HEK293 (cell line): ENCODE data around the gene WDR64.

Experiments used
- EGR2 ChIP-seq: fragments of 450-650 bp; formaldehyde crosslinking; IDR thresholded peaks from 2 replicates; pipeline ENCODE4 v1.5.1; 2016; ENCODE audit warnings: low read depth, missing biosample characterization, missing genetic modification characterization
- FEZF1 ChIP-seq: fragments of 450-650 bp; formaldehyde crosslinking; IDR thresholded peaks from 2 replicates; pipeline ENCODE4 v1.5.1; 2016; ENCODE audit warnings: missing biosample characterization, missing genetic modification characterization
- IKZF3 ChIP-seq: fragments of 450-650 bp; IDR thresholded peaks from 2 replicates; pipeline ENCODE4 v1.5.0; 2018; ENCODE audit warnings: missing biosample characterization, mild to moderate bottlenecking, missing genetic modification characterization, moderate library complexity
- PRDM1 ChIP-seq: fragments of 450-650 bp; formaldehyde crosslinking; IDR thresholded peaks from 2 replicates; pipeline ENCODE4; 2016; ENCODE audit warnings: missing biosample characterization, missing genetic modification characterization
- PRDM6 ChIP-seq: fragments of 450-650 bp; formaldehyde crosslinking; IDR thresholded peaks from 2 replicates; pipeline ENCODE4 v1.5.1; 2017; ENCODE audit warnings: missing biosample characterization, missing genetic modification characterization
- SCRT1 ChIP-seq: fragments of 450-650 bp; formaldehyde crosslinking; IDR thresholded peaks from 2 replicates; pipeline ENCODE4 v1.5.1; 2016; ENCODE audit warnings: missing biosample characterization, missing genetic modification characterization, borderline replicate concordance
- ZBTB49 ChIP-seq: fragments of 450-650 bp; formaldehyde crosslinking; IDR thresholded peaks from 2 replicates; pipeline ENCODE4 v1.5.1; 2016; ENCODE audit warnings: missing biosample characterization, missing genetic modification characterization, low read depth
- ZBTB7A ChIP-seq: fragments of 450-650 bp; formaldehyde crosslinking; IDR thresholded peaks from 2 replicates; pipeline ENCODE4 v1.5.1; 2016; ENCODE audit warnings: low read depth, missing biosample characterization, missing genetic modification characterization
- ZFP41 ChIP-seq: fragments of 450-650 bp; formaldehyde crosslinking; IDR thresholded peaks from 2 replicates; pipeline ENCODE4 v1.5.1; 2016; ENCODE audit warnings: missing biosample characterization, missing genetic modification characterization, borderline replicate concordance
- ZNF10 ChIP-seq: fragments of 450-650 bp; formaldehyde crosslinking; IDR thresholded peaks from 2 replicates; pipeline ENCODE4 v1.5.1; 2017; ENCODE audit warnings: missing biosample characterization, missing genetic modification characterization
- ZNF146 ChIP-seq: fragments of 450-650 bp; formaldehyde crosslinking; IDR thresholded peaks from 2 replicates; pipeline ENCODE4 v1.5.1; 2016; ENCODE audit warnings: missing biosample characterization, missing genetic modification characterization
- ZNF292 ChIP-seq: fragments of 450-650 bp; formaldehyde crosslinking; IDR thresholded peaks from 2 replicates; pipeline ENCODE4 v1.5.1; 2016; ENCODE audit warnings: low read depth, missing biosample characterization, missing genetic modification characterization, borderline replicate concordance
- ZNF302 ChIP-seq: fragments of 450-650 bp; formaldehyde crosslinking; IDR thresholded peaks from 2 replicates; pipeline ENCODE4 v1.5.1; 2016; ENCODE audit warnings: missing biosample characterization, missing genetic modification characterization, low read depth
- ZNF423 ChIP-seq: fragments of 450-650 bp; formaldehyde crosslinking; IDR thresholded peaks from 2 replicates; pipeline ENCODE4 v1.5.1; 2016; ENCODE audit warnings: missing biosample characterization, missing genetic modification characterization
- ZNF488 ChIP-seq: fragments of 450-650 bp; formaldehyde crosslinking; IDR thresholded peaks from 2 replicates; pipeline ENCODE4 v1.5.1; 2016; ENCODE audit warnings: missing biosample characterization, missing genetic modification characterization
- ZNF596 ChIP-seq: fragments of 450-650 bp; IDR thresholded peaks from 2 replicates; pipeline ENCODE4 v1.5.0; 2018; ENCODE audit warnings: missing biosample characterization, mild to moderate bottlenecking, missing genetic modification characterization, moderate library complexity
- ZNF600 ChIP-seq: fragments of 450-650 bp; formaldehyde crosslinking; IDR thresholded peaks from 2 replicates; pipeline ENCODE4 v1.5.1; 2016; ENCODE audit warnings: missing biosample characterization, missing genetic modification characterization
- ZNF621 ChIP-seq: fragments of 450-650 bp; formaldehyde crosslinking; IDR thresholded peaks from 2 replicates; pipeline ENCODE4 v1.5.1; 2017; ENCODE audit warnings: missing biosample characterization, missing genetic modification characterization
- ZNF677 ChIP-seq: fragments of 450-650 bp; IDR thresholded peaks from 2 replicates; pipeline ENCODE4 v1.5.0; 2018; ENCODE audit warnings: missing biosample characterization, mild to moderate bottlenecking, missing genetic modification characterization, moderate library complexity
- ZNF777 ChIP-seq: fragments of 450-650 bp; formaldehyde crosslinking; IDR thresholded peaks from 2 replicates; pipeline ENCODE4 v1.5.1; 2017; ENCODE audit warnings: missing biosample characterization, missing genetic modification characterization, borderline replicate concordance
- ZNF791 ChIP-seq: fragments of 450-650 bp; formaldehyde crosslinking; IDR thresholded peaks from 2 replicates; pipeline ENCODE4 v1.5.1; 2016; ENCODE audit warnings: missing biosample characterization, missing genetic modification characterization
- ZNF792 ChIP-seq: fragments of 450-650 bp; formaldehyde crosslinking; IDR thresholded peaks from 2 replicates; pipeline ENCODE4 v1.5.1; 2016; ENCODE audit warnings: missing biosample characterization, missing genetic modification characterization
- ZNF843 ChIP-seq: fragments of 450-650 bp; formaldehyde crosslinking; IDR thresholded peaks from 2 replicates; pipeline ENCODE4 v1.5.1; 2016; ENCODE audit warnings: missing biosample characterization, missing genetic modification characterization
- ZSCAN23 ChIP-seq: fragments of 450-650 bp; formaldehyde crosslinking; IDR thresholded peaks from 2 replicates; pipeline ENCODE4 v1.5.1; 2016; ENCODE audit warnings: missing biosample characterization, missing genetic modification characterization
- ZSCAN30 ChIP-seq: fragments of 450-650 bp; IDR thresholded peaks from 2 replicates; pipeline ENCODE4 v1.5.1; 2018; ENCODE audit warnings: missing biosample characterization, mild to moderate bottlenecking, missing genetic modification characterization, moderate library complexity
- TF ChIP-seq, protein P1 (sequence below): fragments of 450-650 bp; IDR thresholded peaks from 2 replicates; pipeline ENCODE4 v1.5.1; 2018; ENCODE audit warnings: missing biosample characterization, mild to moderate bottlenecking, missing genetic modification characterization
- TF ChIP-seq, protein P2 (sequence below): fragments of 450-650 bp; formaldehyde crosslinking; IDR thresholded peaks from 2 replicates; pipeline ENCODE4 v1.5.1; 2016; ENCODE audit warnings: missing biosample characterization, missing genetic modification characterization
- TF ChIP-seq, protein P3 (sequence below): fragments of 450-650 bp; formaldehyde crosslinking; IDR thresholded peaks from 2 replicates; pipeline ENCODE4 v1.5.1; 2016; ENCODE audit warnings: missing biosample characterization, missing genetic modification characterization, borderline replicate concordance

WDR64 gene

DNA sequence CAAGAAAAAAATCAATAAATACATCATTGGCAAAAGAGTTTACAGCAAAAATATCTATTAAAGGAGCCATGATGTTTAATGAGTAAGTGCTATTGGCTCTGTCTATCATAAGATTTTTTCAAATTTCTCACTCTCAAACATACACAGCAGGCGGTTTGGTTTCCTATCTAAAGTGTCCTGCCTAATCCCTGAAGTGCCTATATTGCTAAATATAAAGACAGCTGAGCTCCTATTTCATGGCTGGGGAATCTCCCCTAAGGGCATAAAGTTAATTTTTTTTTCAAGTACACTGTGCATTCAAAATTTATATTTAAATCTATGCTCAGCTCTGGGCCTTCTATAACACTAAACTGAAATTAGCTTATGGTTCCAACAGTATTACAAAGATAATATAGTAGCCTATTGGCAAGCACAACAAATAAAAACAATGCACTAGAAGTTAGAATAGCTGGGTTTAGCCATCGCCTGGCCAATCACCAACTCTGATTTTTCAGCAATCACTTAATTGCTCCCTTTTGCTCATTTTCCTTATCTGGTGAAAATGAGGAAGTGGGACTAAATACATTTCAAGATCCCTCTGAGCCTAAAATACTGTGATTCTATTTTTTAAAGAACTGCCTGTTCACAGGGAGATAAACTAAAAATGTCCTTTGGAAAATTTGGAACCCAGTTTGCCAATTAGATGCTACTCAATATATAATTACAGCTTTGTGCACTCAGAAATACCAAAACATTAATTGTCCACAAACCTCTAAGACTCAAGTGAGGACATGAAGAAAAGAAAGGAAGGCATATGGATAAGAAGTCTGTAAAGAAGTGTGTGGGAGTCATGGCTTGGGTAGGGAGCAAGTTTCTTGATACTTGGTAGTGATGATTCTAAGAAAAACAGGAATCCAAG is 62.5 kb downstream of the WDR64 start (continued):
- TF ChIP-seq, protein P1, sequence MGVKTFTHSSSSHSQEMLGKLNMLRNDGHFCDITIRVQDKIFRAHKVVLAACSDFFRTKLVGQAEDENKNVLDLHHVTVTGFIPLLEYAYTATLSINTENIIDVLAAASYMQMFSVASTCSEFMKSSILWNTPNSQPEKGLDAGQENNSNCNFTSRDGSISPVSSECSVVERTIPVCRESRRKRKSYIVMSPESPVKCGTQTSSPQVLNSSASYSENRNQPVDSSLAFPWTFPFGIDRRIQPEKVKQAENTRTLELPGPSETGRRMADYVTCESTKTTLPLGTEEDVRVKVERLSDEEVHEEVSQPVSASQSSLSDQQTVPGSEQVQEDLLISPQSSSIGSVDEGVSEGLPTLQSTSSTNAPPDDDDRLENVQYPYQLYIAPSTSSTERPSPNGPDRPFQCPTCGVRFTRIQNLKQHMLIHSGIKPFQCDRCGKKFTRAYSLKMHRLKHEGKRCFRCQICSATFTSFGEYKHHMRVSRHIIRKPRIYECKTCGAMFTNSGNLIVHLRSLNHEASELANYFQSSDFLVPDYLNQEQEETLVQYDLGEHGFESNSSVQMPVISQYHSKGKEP (tag by site-specific recombination): peak; percentile 74
- TF ChIP-seq IKZF3 (0 out of 2 replicates have a peak, but pooled peaks have one; percentile 27), PRDM6 (peak; percentile 87), ZSCAN23 (tag by site-specific recombination) (no peak), ZFP41 (tag by site-specific recombination) (no peak), ZNF792 (tag by site-specific recombination) (no peak), ZNF843 (0 out of 2 replicates have a peak, but pooled peaks have one; percentile 30), SCRT1 (no peak), ZNF10 (no peak), ZSCAN30 (no peak), ZNF488 (no peak), ZNF292 (no peak), ZNF777 (tag by site-specific recombination) (no peak), EGR2 (no peak), ZNF146 (no peak), ZNF791 (tag by site-specific recombination) (no peak), ZNF596 (tag by site-specific recombination) (0 out of 2 replicates have a peak, but pooled peaks have one; percentile 35), PRDM1 (tag by site-specific recombination) (no peak), ZBTB49 (tag by site-specific recombination) (no peak), ZNF600 (tag by site-specific recombination) (no peak), ZNF621 (no peak), ZNF423 (tag by site-specific recombination) (no peak), ZNF677 (no peak), ZNF302 (no peak), ZBTB7A (tag by site-specific recombination) (no peak), FEZF1 (tag by site-specific recombination) (peak; percentile 7; the same call in 1 of the 2 replicates)
- TF ChIP-seq, protein P2, sequence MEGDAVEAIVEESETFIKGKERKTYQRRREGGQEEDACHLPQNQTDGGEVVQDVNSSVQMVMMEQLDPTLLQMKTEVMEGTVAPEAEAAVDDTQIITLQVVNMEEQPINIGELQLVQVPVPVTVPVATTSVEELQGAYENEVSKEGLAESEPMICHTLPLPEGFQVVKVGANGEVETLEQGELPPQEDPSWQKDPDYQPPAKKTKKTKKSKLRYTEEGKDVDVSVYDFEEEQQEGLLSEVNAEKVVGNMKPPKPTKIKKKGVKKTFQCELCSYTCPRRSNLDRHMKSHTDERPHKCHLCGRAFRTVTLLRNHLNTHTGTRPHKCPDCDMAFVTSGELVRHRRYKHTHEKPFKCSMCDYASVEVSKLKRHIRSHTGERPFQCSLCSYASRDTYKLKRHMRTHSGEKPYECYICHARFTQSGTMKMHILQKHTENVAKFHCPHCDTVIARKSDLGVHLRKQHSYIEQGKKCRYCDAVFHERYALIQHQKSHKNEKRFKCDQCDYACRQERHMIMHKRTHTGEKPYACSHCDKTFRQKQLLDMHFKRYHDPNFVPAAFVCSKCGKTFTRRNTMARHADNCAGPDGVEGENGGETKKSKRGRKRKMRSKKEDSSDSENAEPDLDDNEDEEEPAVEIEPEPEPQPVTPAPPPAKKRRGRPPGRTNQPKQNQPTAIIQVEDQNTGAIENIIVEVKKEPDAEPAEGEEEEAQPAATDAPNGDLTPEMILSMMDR (tag by site-specific recombination): no peak
- TF ChIP-seq, protein P3, sequence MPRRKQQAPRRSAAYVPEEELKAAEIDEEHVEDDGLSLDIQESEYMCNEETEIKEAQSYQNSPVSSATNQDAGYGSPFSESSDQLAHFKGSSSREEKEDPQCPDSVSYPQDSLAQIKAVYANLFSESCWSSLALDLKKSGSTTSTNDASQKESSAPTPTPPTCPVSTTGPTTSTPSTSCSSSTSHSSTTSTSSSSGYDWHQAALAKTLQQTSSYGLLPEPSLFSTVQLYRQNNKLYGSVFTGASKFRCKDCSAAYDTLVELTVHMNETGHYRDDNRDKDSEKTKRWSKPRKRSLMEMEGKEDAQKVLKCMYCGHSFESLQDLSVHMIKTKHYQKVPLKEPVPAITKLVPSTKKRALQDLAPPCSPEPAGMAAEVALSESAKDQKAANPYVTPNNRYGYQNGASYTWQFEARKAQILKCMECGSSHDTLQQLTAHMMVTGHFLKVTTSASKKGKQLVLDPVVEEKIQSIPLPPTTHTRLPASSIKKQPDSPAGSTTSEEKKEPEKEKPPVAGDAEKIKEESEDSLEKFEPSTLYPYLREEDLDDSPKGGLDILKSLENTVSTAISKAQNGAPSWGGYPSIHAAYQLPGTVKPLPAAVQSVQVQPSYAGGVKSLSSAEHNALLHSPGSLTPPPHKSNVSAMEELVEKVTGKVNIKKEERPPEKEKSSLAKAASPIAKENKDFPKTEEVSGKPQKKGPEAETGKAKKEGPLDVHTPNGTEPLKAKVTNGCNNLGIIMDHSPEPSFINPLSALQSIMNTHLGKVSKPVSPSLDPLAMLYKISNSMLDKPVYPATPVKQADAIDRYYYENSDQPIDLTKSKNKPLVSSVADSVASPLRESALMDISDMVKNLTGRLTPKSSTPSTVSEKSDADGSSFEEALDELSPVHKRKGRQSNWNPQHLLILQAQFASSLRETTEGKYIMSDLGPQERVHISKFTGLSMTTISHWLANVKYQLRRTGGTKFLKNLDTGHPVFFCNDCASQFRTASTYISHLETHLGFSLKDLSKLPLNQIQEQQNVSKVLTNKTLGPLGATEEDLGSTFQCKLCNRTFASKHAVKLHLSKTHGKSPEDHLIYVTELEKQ: no peak
